SKM-1 treated with dmso at 0.1 percent for 144 hours (cell line): ENCODE data around the gene DHX30.

Experiments
- DNase-seq: peaks from one replicate; lab custom pipeline; 2025; ENCODE audit not compliant: unreplicated experiment; lab: John Stamatoyannopoulos, UW

DHX30 gene

GRCh38 chr3:47851888-47852603 lies 49.1 kb downstream of the DHX30 start:
- DNase-seq, result no peak

DNA sequence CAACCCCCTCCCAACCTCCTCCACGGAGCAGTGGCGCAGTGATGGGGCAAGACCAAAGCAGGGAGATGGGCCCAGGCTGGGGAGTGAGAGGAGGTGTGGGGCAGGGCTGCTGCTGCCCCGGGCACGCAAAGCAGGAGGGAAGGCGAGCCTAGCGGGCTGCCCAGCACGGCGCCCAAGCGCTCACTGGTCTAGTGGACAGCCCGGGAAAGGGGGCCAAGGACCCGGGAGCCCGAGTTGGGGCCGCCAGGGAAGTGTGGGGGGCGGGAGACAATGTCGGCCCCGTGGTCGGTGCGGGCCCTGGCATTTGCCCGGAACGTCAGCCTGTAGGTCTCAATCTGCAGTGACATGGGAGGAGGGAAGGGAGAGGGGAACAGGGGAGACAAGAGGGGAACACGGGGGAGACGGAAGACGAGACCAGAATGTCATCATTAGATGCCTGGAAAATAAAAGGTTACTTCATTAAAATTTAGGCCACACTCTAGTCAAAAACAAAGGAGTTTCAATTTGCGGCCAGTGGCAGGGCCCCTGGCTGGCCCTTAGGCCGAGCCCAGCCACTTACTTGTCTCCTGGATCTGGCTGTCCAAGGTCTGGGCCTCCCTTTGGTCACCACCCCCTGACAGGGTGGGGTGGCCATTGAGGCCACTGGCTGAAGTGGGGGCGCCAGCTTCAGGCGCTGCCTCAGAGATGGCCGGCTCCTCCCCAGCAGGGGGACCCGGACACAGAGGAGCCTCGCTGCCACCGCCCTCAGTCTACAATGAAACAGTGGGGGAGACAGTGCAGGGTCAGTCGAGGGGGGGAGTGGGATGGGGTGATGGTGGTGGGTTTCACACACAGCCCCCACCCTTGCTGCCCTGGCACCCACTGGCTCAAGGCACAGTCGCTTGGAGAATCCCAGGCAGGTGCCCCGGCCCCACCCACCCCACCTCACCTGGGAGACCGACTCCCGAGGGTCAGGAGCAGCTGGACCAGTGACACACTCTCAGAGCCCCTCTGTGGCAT lies 50.0 kb downstream of the DHX30 start:
- no peak for DNase-seq

GRCh38 chr3:47854267-47854666 lies 51.3 kb downstream of the DHX30 start:
- DNase-seq, result no peak

GRCh38 chr3:47854720-47855455 lies 52.0 kb downstream of the DHX30 start:
- DNase-seq, result no peak

DNA sequence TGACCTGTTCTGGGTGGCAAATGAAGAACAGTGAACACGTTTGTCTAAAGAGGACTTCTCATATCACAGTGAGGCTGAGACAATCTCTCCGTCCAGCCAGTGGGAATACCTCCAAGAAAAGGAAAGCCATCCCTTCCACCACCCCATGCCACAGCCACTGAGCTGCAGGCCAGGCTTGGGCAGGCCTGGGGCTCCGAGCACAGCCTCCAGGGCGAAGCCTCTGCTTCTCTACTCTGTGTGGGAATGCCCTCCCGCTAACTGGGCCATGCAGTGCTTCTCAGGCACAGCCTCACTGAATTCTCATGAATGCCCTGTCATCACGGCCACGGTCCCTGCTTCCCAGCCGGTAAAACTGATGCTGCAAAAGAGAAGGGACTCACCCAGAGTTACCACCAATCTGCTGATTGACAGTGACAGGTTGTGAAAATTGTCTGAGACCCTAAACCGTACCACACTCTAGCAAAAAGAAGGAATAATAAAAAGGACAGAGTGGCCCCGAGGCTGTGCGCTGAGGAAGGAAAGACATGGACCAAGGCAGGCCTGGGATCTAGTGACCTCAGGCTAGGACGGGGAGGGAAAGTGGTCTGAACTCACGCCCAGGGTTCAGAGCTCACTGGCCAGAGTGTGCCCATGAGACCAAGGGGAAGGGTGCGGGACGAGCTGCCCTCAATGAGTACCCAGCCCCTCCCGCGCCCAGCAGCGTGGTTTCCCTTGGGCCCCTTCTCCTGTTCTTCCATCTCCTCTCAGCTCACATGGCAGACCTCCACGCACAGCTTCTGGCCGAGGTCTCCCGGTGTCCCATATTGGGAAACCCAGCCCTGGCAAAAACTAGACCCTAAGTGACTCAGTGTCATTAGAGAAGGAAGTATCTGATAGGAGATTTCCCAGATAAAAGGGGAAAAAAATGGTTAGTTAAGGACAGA lies 52.8 kb downstream of the DHX30 start:
- DNase-seq, result no peak

DNA sequence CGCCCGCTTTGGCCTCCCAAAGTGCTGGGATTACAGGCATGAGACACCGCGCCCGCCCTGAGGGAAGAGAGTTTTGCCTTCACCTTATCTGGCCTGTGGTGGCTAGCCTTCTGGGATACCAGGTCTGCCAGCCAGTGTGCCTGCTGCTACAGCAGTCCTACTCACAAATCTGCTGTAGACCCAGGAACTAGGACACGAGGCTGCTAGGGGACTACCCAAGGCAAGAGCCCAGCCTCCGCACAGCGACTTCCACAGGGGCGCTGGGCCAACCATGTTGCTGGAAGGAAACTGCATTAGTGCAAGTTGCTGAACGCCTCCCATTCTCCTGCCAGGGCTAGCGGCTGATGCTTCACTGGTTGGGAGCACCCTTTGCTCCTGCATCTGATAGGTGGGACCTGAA lies 53.7 kb downstream of the DHX30 start:
- DNase-seq, result no peak

DNA sequence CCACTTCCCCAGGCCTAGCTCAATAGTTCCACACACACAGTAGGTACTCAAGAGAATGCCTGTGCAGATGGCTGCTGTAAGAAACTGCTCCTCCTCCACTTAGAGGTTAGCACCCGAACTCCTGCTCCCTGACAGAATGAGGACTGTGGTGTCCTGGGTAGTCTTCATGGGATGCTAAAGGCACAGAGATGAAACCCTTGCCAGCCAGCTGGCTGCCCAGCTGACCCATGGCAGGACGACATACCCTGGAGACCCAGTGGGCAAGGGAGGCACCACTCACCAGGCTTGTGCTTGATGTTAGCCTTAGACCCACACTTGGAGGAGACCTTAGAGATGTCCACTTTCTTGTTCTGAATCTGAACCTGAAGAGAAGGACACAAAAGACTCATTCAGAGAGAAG lies 54.2 kb downstream of the DHX30 start:
- DNase-seq, result no peak

DNA sequence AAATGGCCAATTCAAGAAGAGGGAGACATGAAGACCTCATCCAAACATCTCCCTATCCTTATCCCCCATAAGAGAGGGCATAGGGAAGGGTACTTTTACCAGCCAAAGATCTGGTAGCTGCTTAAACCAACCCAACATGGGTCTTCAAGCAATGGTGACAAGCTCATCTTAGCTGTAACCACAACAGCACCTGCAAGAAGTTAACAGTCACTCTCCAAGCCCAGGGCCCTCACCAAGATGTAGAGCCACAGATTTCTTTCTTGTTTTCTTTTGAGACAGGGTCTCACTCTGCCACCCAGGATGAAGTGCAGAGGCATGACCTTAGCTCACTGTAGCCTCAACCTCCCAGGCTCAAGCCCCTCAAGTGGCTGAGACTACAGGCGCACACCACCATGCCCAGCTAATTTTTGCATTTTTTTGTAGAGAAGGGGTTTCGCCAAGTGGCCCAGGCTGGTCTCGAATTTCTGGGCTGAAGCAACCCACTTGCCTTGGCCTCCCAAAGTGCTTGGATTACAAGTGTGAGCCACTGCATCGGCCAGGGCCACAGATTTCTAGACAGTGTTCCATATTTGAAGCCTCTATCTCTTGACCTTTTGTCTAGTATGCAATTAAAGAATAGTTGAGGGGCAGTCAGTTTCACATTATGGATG lies 57.1 kb downstream of the DHX30 start:
- DNase-seq, result no peak

DNA sequence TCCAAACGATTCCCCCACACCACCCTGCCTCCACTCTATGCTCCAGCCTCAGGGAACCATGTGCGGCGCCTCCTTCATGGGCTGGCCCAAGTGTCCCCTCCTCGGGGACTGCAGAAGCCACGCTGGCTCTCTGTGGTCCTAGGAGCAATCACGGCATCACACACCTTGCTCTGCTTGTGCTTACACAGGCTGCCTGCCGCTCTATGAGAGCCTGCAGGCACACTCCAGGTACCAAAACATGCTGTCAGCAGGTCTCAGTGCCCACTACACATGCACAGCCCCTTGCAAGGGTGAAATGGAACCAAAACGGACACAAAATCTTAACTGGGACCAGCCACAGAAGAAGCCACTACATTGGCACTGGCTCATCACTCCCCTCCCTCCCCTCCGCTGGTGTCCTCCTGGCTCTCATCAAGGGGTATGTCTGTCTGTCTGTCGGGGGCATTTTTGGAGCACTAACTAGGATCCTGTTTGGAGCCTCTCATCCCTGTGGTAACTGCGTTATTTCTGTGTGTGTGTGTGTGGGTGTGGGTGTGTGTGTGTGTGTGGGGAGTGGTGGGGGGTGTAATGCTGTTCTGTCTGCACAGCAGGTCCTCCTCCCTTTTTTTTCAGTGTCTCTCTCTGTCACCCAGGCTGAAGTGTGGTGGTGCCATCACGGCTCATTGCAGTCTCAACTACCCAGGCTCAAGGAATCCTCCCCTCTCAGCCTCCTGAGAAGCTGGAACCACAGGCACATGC lies 60.6 kb downstream of the DHX30 start:
- no peak for DNase-seq

- no peak for DNase-seq
These were observed 62.3 kb downstream of the DHX30 start for GRCh38 chr3:47865192-47865591.

GRCh38 chr3:47867451-47868044 lies 64.6 kb downstream of the DHX30 start:
- DNase-seq, result no peak

GRCh38 chr3:47868306-47868705 lies 65.4 kb downstream of the DHX30 start:
- no peak for DNase-seq

- no peak for DNase-seq
These were observed 67.2 kb downstream of the DHX30 start for GRCh38 chr3:47870156-47870555.

DNA sequence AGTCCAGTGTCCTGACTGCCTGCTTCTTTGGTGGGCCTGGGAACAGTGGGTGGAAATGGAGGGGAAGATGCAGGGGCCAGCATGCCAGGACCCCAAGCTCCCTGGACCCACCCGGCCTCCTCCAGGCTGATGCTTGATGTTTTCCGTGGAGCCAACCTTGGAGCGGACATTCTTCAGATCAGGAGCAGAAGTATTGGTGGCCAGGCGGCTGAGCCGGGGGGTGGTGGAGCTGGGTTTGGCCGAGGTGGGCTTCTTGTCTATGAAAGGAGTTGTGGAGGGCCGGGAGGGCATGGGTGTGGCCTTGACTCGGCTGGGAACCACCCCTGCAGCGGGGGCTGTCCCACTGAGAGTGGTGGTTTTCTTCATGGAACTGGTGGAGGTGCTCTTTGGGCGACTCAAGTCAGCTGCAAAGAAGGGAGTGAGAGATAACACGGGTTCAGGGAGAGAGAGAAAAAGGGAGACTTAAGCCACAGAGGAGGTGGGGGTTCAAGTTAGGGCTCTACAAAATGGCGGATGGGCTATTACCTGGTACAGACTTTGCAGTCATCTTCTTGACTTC lies 67.8 kb downstream of the DHX30 start:
- no peak for DNase-seq

GRCh38 chr3:47871389-47871788 lies 68.5 kb downstream of the DHX30 start:
- no peak for DNase-seq

- DNase-seq, result no peak
These were observed 70.0 kb downstream of the DHX30 start for GRCh38 chr3:47872916-47873315.

DNA sequence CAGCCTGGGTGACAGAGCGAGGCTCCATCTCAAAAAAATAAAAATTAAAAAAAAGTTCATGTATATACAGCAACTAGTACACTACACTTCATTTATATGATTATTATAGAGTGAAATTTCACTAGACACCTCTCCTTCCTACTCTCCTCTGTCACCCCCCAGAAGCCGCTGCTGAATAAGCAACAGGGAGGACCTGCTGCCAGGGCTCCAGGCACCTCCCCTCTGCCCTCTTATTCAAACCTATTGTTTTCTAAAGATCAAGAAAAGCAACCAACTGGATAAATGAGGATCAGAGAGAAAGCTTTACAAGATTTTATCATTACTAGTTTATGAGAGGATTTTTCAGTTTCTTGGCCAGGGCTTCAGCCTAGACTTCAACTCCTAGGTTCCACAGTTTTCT lies 71.5 kb downstream of the DHX30 start:
- no peak for DNase-seq

DNA sequence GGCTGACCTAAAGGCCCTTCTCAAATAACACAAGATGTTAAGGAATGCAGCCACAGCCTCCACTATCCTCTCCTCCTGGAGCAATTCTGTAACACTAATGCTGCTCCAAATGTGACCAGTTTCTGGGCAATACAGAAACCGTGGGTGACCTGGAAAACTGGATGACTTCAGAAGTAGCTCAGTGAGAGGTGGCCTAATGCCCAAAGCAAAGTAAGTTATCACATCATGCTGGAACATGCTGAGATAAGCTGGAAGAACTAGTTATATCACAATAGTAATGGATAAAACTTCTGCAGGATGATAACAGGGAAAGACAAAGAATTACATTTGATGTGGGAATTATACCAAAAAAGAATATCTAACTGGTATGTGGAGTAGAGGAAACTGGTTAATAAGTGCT lies 72.0 kb downstream of the DHX30 start:
- no peak for DNase-seq

DNA sequence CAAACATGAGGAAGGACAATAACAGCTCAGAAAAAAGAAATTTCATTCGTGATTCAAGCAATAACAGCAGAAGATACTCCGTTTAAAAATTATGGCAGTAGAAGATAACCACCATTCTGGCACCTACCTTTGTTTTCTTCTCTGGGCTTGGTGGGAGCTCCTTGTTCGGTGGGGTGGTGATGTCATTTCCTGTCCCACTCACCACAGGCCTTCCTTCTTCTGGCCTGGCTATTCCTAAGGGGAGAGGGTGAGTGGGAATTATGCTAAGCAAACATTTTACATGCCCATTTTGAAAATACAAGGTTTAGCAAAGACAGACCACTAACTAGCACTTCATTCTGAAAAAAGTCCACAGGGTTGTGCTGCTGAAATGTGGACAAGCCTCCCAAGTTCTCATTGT lies 74.4 kb downstream of the DHX30 start:
- no peak for DNase-seq
